GM12801 (cell line): ENCODE results near the gene STAG1.

Experiments used
- TF ChIP-seq, protein P1 (sequence below): IDR thresholded peaks from one replicate; pipeline ENCODE4 v1.5.1; 2011; ENCODE audit warnings: control low read depth; ENCODE audit not compliant: insufficient read length; ENCODE audit errors: extremely low read depth

The STAG1 gene

DNA sequence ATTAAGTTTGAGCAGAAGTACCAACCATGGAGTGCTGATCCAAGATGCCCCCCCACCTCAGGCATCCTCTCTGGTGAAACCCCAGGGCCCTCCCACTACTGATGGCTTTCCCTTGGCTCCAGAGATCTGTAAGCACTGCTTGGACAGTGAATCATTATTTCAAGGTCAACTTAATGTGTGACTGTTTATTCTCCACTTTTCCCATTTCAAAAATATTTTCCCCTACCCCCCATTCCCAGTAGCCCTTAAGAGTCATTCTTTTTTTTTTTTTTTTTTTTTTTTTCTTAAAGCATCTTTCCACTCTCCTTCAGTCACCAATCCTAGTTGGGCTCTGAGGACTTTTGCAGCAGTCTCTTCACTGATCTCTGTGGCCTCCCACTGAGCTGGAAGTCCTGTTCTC, 419.4 kb downstream of the STAG1 start:
- TF ChIP-seq, protein P1, sequence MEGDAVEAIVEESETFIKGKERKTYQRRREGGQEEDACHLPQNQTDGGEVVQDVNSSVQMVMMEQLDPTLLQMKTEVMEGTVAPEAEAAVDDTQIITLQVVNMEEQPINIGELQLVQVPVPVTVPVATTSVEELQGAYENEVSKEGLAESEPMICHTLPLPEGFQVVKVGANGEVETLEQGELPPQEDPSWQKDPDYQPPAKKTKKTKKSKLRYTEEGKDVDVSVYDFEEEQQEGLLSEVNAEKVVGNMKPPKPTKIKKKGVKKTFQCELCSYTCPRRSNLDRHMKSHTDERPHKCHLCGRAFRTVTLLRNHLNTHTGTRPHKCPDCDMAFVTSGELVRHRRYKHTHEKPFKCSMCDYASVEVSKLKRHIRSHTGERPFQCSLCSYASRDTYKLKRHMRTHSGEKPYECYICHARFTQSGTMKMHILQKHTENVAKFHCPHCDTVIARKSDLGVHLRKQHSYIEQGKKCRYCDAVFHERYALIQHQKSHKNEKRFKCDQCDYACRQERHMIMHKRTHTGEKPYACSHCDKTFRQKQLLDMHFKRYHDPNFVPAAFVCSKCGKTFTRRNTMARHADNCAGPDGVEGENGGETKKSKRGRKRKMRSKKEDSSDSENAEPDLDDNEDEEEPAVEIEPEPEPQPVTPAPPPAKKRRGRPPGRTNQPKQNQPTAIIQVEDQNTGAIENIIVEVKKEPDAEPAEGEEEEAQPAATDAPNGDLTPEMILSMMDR, result no peak

DNA sequence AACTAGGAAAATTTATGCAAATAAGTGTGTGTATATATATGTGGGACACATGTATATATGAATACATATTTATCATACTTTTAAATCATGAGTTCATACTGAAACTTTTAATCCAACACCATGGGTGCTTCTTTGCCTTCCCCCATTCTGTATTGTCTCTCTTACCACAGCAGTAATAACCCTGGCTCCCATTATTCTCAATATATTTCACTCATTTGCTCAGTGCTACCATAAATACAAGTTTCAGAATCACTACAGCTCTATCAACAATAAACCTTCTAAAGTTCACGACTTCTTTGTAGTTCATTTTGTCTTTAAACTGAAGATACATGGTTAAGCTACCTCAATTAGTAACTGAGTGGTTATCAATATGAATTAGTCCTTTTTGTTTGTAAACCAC, 419.9 kb downstream of the STAG1 start:
- TF ChIP-seq, protein P1, result no peak

DNA sequence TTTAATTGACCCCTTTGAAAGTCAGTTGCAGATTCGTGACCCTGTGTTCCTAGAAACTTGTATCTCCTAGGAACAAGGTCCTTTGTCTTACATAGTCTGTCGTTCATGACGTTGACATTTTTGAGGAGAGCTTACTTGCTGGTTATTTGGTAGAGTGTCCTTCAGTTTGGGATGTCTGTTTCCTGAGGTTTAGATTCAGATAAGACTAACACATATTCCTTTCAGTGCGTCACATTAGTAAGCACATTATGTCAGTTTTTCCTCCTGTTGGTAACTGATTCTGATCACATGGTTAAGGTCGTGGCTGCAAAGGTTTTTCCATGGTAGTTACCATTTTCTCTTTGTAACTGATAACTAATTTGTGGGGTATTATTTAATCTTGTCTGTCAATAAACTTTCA, 421.3 kb downstream of the STAG1 start:
- TF ChIP-seq, protein P1, result no peak

DNA sequence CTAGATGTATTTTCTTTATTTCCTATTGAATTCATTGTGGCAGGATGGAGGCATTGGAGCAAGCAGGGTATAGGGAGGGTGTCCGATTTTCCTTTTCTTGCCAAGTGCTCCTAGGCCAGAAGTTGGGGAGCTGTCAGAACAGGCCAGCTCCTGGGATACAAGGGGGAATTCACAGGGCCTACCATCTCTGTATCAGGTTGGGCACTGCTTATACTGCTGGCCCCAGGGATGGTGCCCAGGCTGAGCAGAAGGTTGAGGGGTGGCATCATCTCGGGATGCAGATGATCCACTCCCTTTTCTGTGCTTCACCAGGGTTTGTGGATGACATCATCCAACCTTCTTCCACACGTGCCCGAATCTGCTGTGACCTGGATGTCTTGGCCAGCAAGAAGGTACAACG, 422.6 kb downstream of the STAG1 start:
- TF ChIP-seq, protein P1, result no peak

DNA sequence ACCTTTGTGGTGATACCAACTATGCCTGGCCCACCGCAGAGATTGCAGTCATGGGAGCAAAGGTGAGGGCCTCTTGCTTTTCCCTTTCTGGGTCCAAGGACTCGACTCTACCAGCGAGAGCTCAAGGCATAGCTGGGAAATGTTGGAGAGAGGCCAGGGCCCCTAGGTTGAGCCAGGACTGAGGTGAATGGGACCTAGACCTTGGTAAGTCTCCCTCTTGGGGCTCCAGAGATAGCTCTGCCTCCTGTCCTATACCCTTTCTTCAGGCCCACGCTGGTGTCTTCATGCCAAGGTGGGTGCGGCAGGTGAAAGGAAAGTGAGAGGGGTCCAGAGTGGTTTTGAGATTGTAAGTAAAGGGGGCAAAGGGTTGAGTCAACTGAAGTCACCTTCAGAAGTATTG, 424.5 kb downstream of the STAG1 start:
- TF ChIP-seq, protein P1, result no peak

DNA sequence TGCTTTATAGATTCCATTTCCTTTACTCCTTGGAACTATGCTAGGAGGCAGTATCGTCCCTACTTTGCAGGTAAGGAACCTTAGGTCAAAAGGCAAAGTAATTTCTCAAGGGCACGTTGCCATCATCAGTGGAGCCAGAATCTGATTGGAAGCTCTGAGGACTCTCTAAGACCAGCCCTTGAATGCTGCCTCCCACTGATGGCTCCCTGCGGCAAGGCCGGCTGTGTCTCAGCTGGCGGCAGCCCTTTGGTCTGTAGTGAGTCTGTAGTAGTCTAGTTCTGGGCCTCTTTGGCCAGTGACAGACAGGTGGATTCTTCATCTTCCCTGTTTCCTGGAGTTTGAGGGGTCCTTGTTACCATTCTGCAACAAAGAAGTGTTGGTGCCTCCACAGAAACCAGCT, 425.9 kb downstream of the STAG1 start:
- TF ChIP-seq, protein P1, result no peak

DNA sequence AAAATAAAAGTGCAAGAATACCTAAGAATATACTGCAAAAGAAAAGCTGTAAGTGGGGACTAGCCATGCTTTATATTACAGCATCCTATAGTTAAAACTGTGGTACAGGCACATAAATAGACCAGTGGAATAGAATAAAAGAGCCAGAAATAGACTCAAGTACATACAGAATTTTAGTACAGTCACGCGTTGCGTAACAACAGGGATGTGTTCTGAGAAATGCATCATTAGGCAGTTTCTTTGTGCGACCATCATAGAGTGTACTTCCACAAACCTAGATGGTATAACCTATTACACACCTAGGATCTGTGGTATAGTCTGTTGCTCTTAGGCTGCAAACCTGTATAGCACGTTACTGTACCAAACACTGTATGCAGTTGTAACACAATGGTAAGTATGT, 440.2 kb downstream of the STAG1 start:
- TF ChIP-seq, protein P1, result no peak

DNA sequence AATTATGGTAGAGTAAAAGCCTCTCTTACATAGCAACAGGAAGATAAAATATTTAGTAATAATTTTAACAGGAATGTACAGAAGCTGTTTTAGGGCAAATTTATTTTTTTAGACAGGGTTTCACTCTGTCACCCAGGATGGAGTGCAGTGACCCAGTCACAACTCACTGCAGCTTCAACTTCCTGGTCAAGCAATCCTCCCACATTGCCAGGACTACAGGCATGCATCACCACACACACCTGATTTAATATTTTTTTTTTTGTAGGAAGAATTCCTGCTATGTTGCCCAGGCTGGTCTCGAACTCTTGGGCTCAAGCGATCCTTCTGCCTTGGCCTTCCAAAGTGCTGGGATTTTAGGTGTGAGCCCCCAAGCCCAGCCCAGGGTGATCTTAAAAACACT, 440.9 kb downstream of the STAG1 start:
- TF ChIP-seq, protein P1, result no peak
